Effector CD4-positive, alpha-beta T cell (primary cell): ENCODE measurements around the gene SLC8A1.

ENCODE experiments used
- DNase-seq: peaks from one replicate; pipeline ENCODE4 v3.0.0-alpha.2; 2020

SLC8A1 gene

GRCh38 chr2:40380041-40380440 lies 71.8 kb downstream of the SLC8A1 start:
- DNase-seq = no peak

DNA sequence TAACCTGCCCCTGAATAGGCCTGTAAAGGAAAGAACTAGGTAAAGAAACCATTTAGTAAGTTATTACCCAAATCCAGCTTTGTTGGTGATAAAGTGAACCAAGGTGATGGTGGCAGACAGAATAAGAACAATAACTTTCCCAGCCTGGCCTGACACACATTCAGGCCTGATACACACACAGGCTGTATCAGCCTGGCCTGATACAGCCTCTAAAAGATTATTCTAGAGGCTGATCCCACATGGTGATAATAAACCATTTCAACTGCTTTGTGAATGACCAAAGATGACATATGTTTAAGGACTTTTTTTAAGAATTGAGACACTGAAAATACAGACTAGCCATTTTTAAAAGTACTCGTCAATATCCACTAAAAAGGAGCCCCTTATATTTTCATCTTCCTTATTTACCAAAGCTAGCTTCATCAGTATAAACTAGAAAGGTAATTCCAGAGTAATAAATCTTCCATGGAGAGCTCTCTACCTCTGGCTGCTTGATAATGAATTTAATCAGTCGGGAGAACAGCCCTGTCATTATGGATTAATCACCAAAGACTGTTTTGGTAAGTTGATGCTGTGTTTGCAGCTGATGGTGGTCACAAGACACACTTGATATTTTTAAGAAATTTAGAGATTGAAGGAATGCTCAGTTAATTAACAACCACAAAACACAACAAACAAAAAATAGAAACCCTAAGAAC lies 77.2 kb downstream of the SLC8A1 start:
- DNase-seq = no peak

GRCh38 chr2:40373111-40373510 lies 78.8 kb downstream of the SLC8A1 start:
- DNase-seq = no peak

- no peak for DNase-seq
Measured at GRCh38 chr2:40372283-40372985, 79.5 kb downstream of the SLC8A1 start.

DNA sequence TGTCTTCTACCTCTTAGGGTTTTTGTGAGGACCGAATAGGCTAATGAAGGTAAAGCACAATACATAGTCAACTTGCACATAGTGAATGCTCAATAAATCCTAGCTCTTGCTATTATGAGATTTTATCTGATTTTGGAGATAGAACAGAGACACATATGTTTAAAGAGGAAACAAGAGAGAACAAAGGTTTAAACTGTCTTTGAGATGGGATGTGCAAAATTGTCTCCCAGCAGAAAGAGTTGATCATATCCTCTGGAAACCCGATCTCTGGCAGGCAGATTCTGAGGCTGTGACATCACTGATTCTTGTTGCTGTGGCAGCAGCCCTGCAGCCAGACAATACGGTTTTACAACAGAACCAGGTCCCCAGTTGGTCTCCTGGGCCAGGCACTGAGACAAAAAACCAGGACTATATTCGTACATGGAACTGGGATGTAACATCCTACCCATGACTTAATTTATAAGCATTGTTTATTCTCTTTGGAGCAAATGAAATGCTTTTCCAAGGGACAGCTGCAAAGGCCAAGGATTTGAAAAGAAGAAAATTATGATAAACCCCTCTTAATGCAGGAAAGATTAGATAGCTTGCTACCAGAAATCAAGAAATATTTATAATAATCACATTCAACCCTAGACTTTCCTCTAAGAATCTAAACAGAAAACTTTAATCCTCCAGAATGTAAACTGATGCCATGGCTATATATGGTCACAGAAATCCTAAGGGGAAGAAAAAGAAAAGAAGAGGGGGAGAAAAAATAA lies 80.2 kb downstream of the SLC8A1 start:
- no peak for DNase-seq

GRCh38 chr2:40370007-40370395 lies 81.9 kb downstream of the SLC8A1 start:
- DNase-seq = no peak

DNA sequence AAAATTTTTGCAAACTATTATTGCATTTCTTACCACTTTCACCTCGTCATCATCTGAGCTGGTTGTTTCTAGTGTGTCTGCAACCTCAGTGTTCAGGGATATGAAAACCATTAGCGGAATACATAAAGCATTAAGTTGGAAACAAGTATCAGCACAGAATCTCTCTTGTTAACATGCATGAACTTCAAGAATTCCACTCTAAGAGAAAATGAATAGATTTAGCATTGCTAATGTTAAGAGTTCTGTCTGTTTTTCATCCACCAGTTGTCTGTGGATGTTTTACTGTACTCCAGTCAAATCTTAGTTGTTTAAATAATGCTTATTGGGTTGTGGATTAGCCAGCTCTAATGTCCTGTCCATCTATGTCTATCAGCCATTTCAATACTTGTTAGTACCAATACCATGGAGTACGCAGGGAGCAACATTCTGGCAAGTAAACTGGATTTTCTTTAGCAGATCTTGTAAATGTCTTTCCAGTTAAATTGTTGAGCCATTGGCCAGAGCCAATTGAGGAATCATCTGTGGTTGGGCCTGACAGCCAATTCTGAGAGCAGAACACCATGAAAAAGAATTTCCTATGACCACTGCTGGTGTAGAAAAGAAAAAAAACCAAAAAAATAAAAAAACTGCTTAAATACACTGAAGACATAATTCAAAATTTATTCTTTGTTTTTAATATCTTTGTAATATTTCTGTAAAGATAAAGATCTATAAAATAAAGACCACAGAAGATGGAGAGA lies 82.5 kb downstream of the SLC8A1 start:
- no peak for DNase-seq

DNA sequence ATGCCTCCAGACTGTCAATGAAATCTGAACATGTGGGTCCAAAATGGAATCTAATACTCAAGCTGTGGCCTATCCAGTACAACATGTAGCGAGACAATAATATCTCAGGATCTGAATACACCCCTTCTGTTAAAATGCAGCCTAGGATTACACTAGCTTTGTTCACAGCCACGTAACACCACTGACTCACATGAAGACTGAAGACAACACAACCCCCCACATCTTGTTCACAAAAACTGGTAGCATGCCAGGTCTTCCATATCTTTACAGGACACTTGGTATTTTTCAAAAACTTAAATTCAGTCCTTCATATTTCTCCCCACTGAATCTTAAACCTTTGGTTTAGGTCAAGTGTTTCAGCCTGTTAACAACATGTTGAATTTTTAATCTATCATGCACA lies 84.2 kb downstream of the SLC8A1 start:
- DNase-seq = no peak

- DNase-seq = no peak
Measured at GRCh38 chr2:40367032-40367431, 84.9 kb downstream of the SLC8A1 start.

DNA sequence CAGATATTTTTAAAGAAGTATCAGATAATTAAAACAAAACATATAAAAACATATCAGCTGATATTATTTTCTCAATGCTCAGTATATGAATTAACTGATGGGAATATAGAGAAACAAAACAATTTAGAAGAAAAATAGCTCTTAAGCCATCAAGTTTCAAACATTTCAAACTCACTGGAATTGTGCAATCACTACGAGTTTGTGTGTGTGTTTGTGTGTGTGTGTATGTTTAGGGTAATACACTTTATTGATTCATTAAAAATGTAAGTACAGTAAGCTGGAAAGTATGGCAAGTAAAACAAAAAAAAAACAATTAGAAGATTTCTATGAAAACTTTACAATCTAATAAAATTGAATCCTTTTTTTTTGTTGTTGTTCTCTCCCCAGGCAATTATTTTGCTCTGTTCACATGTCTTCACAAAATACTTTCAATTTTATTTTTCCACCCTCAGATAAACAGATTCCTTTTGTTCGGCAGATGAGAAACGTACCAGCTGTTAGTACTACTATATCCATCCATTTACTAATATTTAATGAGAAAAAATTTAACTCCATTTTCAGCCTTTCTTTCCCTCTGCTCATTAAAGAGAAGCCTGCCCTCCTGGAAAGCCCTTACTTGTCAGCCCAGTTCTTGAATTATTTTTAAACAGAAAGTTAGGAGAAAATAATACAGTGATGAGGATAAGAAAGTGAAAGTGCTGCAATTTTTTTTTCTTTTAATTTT lies 87.6 kb downstream of the SLC8A1 start:
- no peak for DNase-seq

DNA sequence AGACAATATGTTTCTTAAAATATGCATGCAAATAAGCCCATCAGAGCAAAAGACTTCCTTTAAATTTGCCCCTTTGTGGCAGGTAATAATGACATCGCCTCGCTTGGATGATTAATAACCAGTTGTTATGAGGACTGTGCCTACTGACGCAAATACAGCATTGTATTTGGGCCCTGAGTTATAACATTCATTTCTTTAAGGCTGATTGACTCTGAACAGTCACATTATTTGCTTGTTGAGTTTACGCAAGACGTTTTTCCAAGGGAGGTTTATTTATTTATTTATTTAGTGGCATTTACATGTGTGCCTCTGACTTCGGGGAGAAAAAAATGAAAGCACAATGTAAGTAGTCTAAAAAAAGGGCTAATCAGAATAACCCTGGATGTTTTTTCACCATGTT lies 88.3 kb downstream of the SLC8A1 start:
- DNase-seq = no peak

GRCh38 chr2:40363231-40363630 lies 88.7 kb downstream of the SLC8A1 start:
- no peak for DNase-seq

DNA sequence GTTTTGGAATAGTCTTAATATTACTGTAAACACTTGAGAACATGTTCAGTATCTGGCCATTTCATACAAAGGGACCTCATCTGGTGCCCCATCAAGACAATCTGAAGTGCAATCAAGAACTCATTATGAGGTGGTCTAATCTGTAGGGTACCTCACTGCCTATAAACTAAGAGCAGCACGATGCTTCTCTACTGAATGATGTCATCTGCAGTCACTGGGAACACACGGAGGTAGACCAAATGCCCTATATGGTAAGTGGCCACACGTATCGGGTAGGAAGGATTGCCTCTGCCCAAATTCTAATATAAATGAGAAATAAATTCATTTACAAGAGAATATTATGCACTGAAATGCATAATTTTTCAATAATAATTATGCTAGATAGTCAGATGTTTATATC lies 90.4 kb downstream of the SLC8A1 start:
- no peak for DNase-seq

DNA sequence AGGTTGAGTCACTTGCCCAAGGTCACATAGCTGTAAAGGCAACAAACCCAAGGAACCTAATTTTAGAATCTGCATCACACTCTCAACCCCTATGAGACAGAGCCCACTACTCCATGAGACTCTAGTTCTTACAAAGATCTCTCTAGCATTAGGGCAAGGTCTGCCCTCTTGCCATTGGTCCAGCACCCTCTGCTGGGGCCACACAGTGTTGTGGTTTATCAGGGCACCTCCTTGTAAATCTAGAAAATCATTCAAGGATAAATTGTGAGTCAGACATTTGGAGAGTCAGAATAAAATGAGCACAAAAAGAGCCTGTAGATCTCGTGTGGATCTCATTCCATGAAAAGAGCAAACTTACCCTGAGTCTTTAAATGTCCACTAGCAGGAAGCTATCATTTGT lies 91.2 kb downstream of the SLC8A1 start:
- no peak for DNase-seq

- no peak for DNase-seq
Measured at GRCh38 chr2:40359811-40360210, 92.1 kb downstream of the SLC8A1 start.

GRCh38 chr2:40358783-40359182 lies 93.1 kb downstream of the SLC8A1 start:
- no peak for DNase-seq

GRCh38 chr2:40357667-40358066 lies 94.2 kb downstream of the SLC8A1 start:
- no peak for DNase-seq

DNA sequence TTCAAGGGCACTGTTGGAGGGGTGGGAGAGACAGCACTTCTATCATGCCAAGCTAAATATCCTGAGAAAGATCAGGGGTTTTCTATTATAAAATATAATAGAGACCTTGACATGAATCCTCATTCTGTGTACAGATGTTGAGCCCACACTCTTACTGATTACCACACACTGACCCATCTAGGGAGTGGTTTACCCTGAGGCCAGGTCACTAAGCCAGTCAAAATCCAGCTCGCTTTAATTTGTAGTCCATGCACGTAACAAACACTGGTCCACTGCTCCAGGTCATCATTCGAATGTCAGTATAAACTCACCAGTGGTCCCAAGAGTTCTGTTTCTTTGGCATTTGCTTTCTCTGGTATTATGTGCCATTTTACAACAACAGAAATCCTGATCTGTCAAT lies 96.4 kb downstream of the SLC8A1 start:
- no peak for DNase-seq

GRCh38 chr2:40353231-40353630 lies 98.7 kb downstream of the SLC8A1 start:
- DNase-seq = no peak

GRCh38 chr2:40352703-40353099 lies 99.2 kb downstream of the SLC8A1 start:
- DNase-seq = no peak

DNA sequence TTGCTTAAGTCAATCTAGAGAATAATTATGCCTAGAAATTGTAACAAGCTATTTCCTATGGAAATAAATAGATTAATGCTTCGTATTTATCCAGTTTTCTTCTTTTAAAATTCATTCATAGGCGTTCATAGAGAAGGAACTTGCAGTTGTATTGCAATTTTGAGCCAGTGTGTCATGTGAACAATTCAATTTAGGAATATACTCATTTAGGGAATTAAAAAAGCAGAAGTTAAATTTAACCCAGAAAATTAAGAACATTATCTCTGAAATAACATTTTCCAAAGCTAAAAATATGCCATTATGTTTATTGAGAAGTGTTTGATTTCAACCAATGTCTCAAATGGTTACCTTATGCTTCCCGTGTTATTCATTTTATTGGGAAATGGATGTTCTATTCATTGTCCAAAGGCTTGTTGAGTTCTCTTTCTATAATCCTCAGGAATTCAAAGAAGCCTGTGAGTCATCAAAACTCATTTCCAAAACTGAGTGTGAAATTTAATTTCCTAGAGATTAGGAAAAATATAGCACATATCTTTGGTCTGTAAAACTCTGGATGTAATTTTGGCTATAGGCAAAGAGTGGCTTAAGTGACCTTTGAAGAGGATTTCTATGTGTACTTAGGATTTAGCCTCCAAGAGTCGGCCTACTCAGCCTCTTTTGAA lies 99.7 kb downstream of the SLC8A1 start:
- DNase-seq = no peak

- DNase-seq = no peak
Measured at GRCh38 chr2:40348665-40349064, 103.2 kb downstream of the SLC8A1 start.
